Activated gamma-delta T cell treated with anti-CD3 and anti-CD28 coated beads, Interleukin-2, amount 50 U/mL, for 16 hours (primary cell): ENCODE data around the gene PHYHIPL.

Experiments used
- DNase-seq: peaks from one replicate; pipeline ENCODE4 v3.0.0-alpha.2; 2020; ENCODE audit warnings: low read depth

PHYHIPL gene

GRCh38 chr10:59257224-59257623 is 80.8 kb downstream of the PHYHIPL start:
- DNase-seq, result no peak

GRCh38 chr10:59258890-59259289 is 82.4 kb downstream of the PHYHIPL start:
- no peak for DNase-seq

- DNase-seq, result no peak
Observed at GRCh38 chr10:59265141-59265540, 88.7 kb downstream of the PHYHIPL start.

GRCh38 chr10:59266321-59266720 is 89.9 kb downstream of the PHYHIPL start:
- DNase-seq, result no peak

- no peak for DNase-seq
Observed at GRCh38 chr10:59268460-59268859, 92.0 kb downstream of the PHYHIPL start.

GRCh38 chr10:59269651-59270050 is 93.2 kb downstream of the PHYHIPL start:
- DNase-seq, result no peak

GRCh38 chr10:59270492-59270891 is 94.0 kb downstream of the PHYHIPL start:
- no peak for DNase-seq

- DNase-seq, result no peak
Observed at GRCh38 chr10:59271160-59271559, 94.7 kb downstream of the PHYHIPL start.

- DNase-seq, result no peak
Observed at GRCh38 chr10:59272061-59272460, 95.6 kb downstream of the PHYHIPL start.

- DNase-seq, result no peak
Observed at GRCh38 chr10:59273445-59273844, 97.0 kb downstream of the PHYHIPL start.

- no peak for DNase-seq
Observed at GRCh38 chr10:59276133-59276532, 99.7 kb downstream of the PHYHIPL start.

GRCh38 chr10:59276919-59277318 is 100.5 kb downstream of the PHYHIPL start:
- no peak for DNase-seq

- no peak for DNase-seq
Observed at GRCh38 chr10:59279476-59279875, 103.0 kb downstream of the PHYHIPL start.

GRCh38 chr10:59279991-59280505 is 103.6 kb downstream of the PHYHIPL start:
- DNase-seq, result no peak

GRCh38 chr10:59281861-59282260 is 105.4 kb downstream of the PHYHIPL start:
- no peak for DNase-seq

GRCh38 chr10:59283456-59284091 is 107.1 kb downstream of the PHYHIPL start:
- DNase-seq, result no peak

GRCh38 chr10:59284118-59284975 is 107.9 kb downstream of the PHYHIPL start:
- no peak for DNase-seq

GRCh38 chr10:59285073-59285472 is 108.6 kb downstream of the PHYHIPL start:
- DNase-seq, result no peak

- DNase-seq, result no peak
Observed at GRCh38 chr10:59285848-59286247, 109.4 kb downstream of the PHYHIPL start.

- DNase-seq, result no peak
Observed at GRCh38 chr10:59287587-59288255, 111.3 kb downstream of the PHYHIPL start.

GRCh38 chr10:59289853-59290252 is 113.4 kb downstream of the PHYHIPL start:
- no peak for DNase-seq

GRCh38 chr10:59290448-59290847 is 114.0 kb downstream of the PHYHIPL start:
- no peak for DNase-seq
